Jurkat, Clone E6-1 (cell line): Measurements from ENCODE around the gene COA8.
A peak's percentile ranks its signal among the peaks of the same experiment; 100 is the strongest.

Experiments
- DNase-seq: peaks from one replicate; pipeline ENCODE4 v3.0.0-alpha.2; 2011; ENCODE audit warnings: low read depth, low spot score
- H3K4me3 ChIP-seq: 2 replicates; pipeline ENCODE4 v1.5.1; 2011; ENCODE audit warnings: mild to moderate bottlenecking, low read length, control low read depth, moderate library complexity

Gene COA8

GRCh38 chr14:103545915-103546651, 16.7 kb upstream of the COA8 start:
- no peak for DNase-seq
- no peak overlapping the region for H3K4me3 ChIP-seq

GRCh38 chr14:103546652-103547454, 15.9 kb upstream of the COA8 start:
- no peak overlapping the region for H3K4me3 ChIP-seq

GRCh38 chr14:103547455-103547940, 15.3 kb upstream of the COA8 start:
- H3K4me3 ChIP-seq = no peak overlapping the region
- no peak for DNase-seq

More at GRCh38 chr14:103546652-103547454, 15.9 kb upstream of the COA8 start:
- peak; percentile 22 for DNase-seq

GRCh38 chr14:103547941-103548462, 14.8 kb upstream of the COA8 start:
- DNase-seq = no peak
- no peak overlapping the region for H3K4me3 ChIP-seq

GRCh38 chr14:103548463-103549351, 14.1 kb upstream of the COA8 start:
- DNase-seq = no peak
- no peak overlapping the region for H3K4me3 ChIP-seq

- no peak overlapping the region for H3K4me3 ChIP-seq
- DNase-seq = no peak
Measured at GRCh38 chr14:103549361-103550311, 13.1 kb upstream of the COA8 start.

GRCh38 chr14:103550451-103551337, 12.1 kb upstream of the COA8 start:
- H3K4me3 ChIP-seq = no peak overlapping the region
- no peak for DNase-seq

- no peak for DNase-seq
- no peak overlapping the region for H3K4me3 ChIP-seq
Measured at GRCh38 chr14:103551338-103551762, 11.4 kb upstream of the COA8 start.

GRCh38 chr14:103552011-103552845, 10.5 kb upstream of the COA8 start:
- DNase-seq = no peak
- H3K4me3 ChIP-seq = no peak overlapping the region

GRCh38 chr14:103552846-103553210, 9.9 kb upstream of the COA8 start:
- no peak for DNase-seq
- H3K4me3 ChIP-seq = no peak overlapping the region

GRCh38 chr14:103555559-103556337, 7.0 kb upstream of the COA8 start:
- no peak for DNase-seq
- H3K4me3 ChIP-seq = no peak overlapping the region

- DNase-seq = no peak
- H3K4me3 ChIP-seq = no peak overlapping the region
Measured at GRCh38 chr14:103556946-103557758, 5.6 kb upstream of the COA8 start.

- H3K4me3 ChIP-seq = no peak overlapping the region
- no peak for DNase-seq
Measured at GRCh38 chr14:103558071-103558882, 4.5 kb upstream of the COA8 start.

GRCh38 chr14:103559766-103560165, 3.0 kb upstream of the COA8 start:
- DNase-seq = no peak
- no peak overlapping the region for H3K4me3 ChIP-seq
